Calu3 (cell line): ENCODE data around the gene SLC40A1. TPM values are rescaled to one million over a fixed set of nuclear protein-coding genes. Genes with fewer than 3 reads are reported as not detected.

Experiments
- BruUV-seq: library from RNA; stranded (reverse); fragments of 400-500 nt; replicated peaks from 2 replicates; lab custom pipeline; 2021; lab: Mats Ljungman, UMichigan
- CTCF ChIA-PET: fragments of 300-600 bp; sonication (Branson Sonifier 250); formaldehyde crosslinking; loops from one replicate; lab custom pipeline; 2022; ENCODE audit warnings: antibody characterized with exemption; lab: Charles Lee
- DNase-seq: peaks from one replicate; pipeline ENCODE4 v3.0.0; 2022
- H3K27ac Mint-ChIP-seq: one replicate; pipeline ENCODE4 v1.8.0; 2022; ENCODE audit warnings: mixed read lengths; ENCODE audit not compliant: unreplicated experiment
- H3K27me3 Mint-ChIP-seq: one replicate; pipeline ENCODE4 v1.8.0; 2022; ENCODE audit warnings: mixed read lengths; ENCODE audit not compliant: unreplicated experiment
- H3K36me3 Mint-ChIP-seq: one replicate; pipeline ENCODE4 v1.8.0; 2022; ENCODE audit warnings: mild to moderate bottlenecking, moderate library complexity, mixed read lengths; ENCODE audit not compliant: insufficient read depth, unreplicated experiment
- H3K4me1 Mint-ChIP-seq: one replicate; pipeline ENCODE4 v1.8.0; 2022; ENCODE audit warnings: mild to moderate bottlenecking, low read depth, mixed read lengths; ENCODE audit not compliant: unreplicated experiment
- H3K4me3 Mint-ChIP-seq: one replicate; pipeline ENCODE4 v1.8.0; 2022; ENCODE audit warnings: mild to moderate bottlenecking, low read depth, moderate library complexity, mixed read lengths; ENCODE audit not compliant: unreplicated experiment
- H3K9me3 Mint-ChIP-seq: one replicate; pipeline ENCODE4 v1.8.0; 2022; ENCODE audit warnings: low read depth, mixed read lengths; ENCODE audit not compliant: unreplicated experiment
- CTCF ChIP-seq: fragments of 200-600 bp; IDR thresholded peaks from one replicate; pipeline ENCODE4 v1.8.0; 2022; ENCODE audit warnings: antibody characterized with exemption; ENCODE audit not compliant: unreplicated experiment
- intact Hi-C: fragments of 100-400 bp; cut with micrococcal nuclease; formaldehyde crosslinking; loops from one replicate; pipeline ENCODE4 v1.10.0; 2022; ENCODE audit not compliant: unreplicated experiment
- total RNA-seq: library from RNA; stranded (reverse); gene quantifications from 2 replicates; pipeline ENCODE4 v1.2.3, GENCODE V29; 2022

Gene SLC40A1
- total RNA-seq, 1 experiment from 2014 or later = 37.6 TPM

- Mint-ChIP-seq H3K27me3 (no peaks in the 10 kb centered on the region), H3K27ac (no peak overlapping the region), H3K36me3 (no peaks in the 10 kb centered on the region), H3K4me3 (no peak overlapping the region), H3K4me1 (no peaks in the 10 kb centered on the region), H3K9me3 (no peaks in the 10 kb centered on the region)
- intact Hi-C loops = no loop called here
- no TSS peak for BruUV-seq
- no peak for DNase-seq
- no peak for TF ChIP-seq CTCF
- CTCF ChIA-PET = no interaction called here
Observed at GRCh38 chr2:189592353-189592984, 11.9 kb upstream of the SLC40A1 start.

DNA sequence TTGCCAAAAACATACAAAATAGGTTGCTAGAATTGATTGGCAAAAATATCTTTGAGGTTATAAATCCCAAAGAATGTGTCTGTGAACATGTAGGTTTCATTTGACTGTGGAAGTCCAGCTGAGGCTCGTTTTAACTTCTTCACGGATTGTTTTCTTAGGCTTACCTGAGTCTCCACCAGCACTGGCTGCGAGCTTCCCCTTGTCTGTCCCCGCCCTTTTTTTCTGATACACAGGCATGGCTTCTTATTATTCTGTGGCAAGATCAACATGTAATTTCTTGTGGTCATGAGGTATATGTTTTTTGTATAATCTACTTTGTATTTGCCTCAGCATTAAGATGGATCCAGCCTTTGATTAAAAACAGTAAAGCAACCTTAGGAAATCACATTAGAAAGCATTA lies 7.2 kb upstream of the SLC40A1 start:
- no TSS peak for BruUV-seq
- Mint-ChIP-seq H3K4me1 (peaks cover 1% of the 10 kb centered on the region), H3K4me3 (no peak overlapping the region), H3K27me3 (no peaks in the 10 kb centered on the region), H3K9me3 (no peaks in the 10 kb centered on the region), H3K27ac (no peak overlapping the region), H3K36me3 (no peaks in the 10 kb centered on the region)
- DNase-seq = no peak
- TF ChIP-seq CTCF = no peak
- CTCF ChIA-PET = no interaction called here
- intact Hi-C loops = no loop called here

DNA sequence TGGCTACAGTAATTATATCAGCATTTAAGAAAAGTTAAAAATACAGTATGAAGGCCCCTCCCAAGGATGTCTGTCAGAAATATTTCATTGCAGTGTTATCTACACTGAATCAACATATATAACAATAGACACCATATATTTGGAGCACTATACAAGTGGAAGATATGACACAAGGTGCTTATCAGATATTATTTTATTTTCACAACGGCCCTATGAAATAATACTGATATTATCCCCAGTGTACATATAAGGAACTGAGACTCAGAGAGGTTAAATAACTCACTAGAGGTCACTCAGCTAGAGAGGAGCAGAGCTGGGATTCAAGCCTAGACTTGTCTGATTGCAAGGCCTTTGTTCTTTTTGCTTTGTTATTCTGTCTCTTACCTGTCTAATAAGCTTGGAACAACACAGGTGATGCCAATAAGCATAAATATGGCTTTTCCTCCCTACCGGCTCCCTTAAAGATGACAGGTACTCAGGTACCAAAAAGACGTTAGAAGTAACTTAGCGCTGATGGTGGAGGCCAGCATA lies 4.7 kb upstream of the SLC40A1 start:
- Mint-ChIP-seq H3K9me3 (no peaks in the 10 kb centered on the region), H3K36me3 (peaks cover 15% of the 10 kb centered on the region), H3K27ac (no peak overlapping the region), H3K4me1 (peaks cover 18% of the 10 kb centered on the region), H3K4me3 (no peak overlapping the region), H3K27me3 (no peaks in the 10 kb centered on the region)
- no peak for DNase-seq
- no TSS peak for BruUV-seq
- TF ChIP-seq CTCF = no peak
- intact Hi-C loops = no loop called here
- CTCF ChIA-PET = interaction anchor here (0.5 kb wide), 1 partner anchor 339 kb away, joined by 3 read pairs; no protein-coding TSS in a partner anchor

DNA sequence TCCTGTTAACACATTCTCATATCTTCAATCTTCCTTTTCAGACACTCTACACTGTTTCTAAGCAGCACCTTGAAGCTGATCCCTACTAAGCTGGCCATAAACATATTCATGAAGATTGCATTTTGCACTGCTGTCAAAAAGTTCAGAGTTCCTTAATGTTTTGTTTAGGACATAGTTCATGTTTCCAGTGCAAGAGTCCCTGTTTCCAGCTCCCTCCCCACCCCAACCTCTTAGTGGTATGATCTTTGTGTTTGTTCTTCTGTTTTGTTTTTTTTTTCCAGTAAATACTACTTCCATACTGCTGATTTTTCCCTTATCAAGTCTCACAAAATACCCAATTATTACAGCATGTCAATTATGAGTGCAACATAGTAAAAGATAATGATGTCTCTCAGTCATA lies 4.1 kb upstream of the SLC40A1 start:
- TF ChIP-seq CTCF = no peak
- intact Hi-C loops = no loop called here
- no peak overlapping the region for H3K27ac Mint-ChIP-seq

More for the DNA sequence above, 4.1 kb upstream of the SLC40A1 start:
- peaks cover 20% of the 10 kb centered on the region for H3K36me3 Mint-ChIP-seq
- DNase-seq = no peak
- no peaks in the 10 kb centered on the region for H3K9me3 Mint-ChIP-seq
- peaks cover 24% of the 10 kb centered on the region for H3K4me1 Mint-ChIP-seq
- no TSS peak for BruUV-seq
- H3K4me3 Mint-ChIP-seq = no peak overlapping the region
- H3K27me3 Mint-ChIP-seq = no peaks in the 10 kb centered on the region
- CTCF ChIA-PET = no interaction called here
